Skeletal muscle tissue (tissue), 4 donors: ENCODE data around the gene COA5. TPM values are rescaled to one million over a fixed set of nuclear protein-coding genes. Genes with fewer than 3 reads are reported as not detected.

Experiments used
- H3K27ac ChIP-seq: one replicate; pipeline ENCODE4 v1.7.0; 2013; ENCODE audit warnings: mild to moderate bottlenecking, low read depth, low read length, inconsistent platforms
- H3K27me3 ChIP-seq, 3 donors: one replicate each; pipeline ENCODE4 v1.7.0; 2013; ENCODE audit warnings: low read length in 3 of 3; ENCODE audit not compliant: control insufficient read depth in 3 of 3, insufficient read depth in 3 of 3
- H3K36me3 ChIP-seq, 3 donors: one replicate each; pipeline ENCODE4 v1.7.0; 2013; ENCODE audit warnings: low read length in 3 of 3; ENCODE audit not compliant: control insufficient read depth in 3 of 3, insufficient read depth in 3 of 3
- H3K4me1 ChIP-seq, 3 donors: one replicate each; pipeline ENCODE4 v1.7.0; 2013; ENCODE audit warnings: low read length in 3 of 3, mild to moderate bottlenecking in 3 of 3; ENCODE audit not compliant: control insufficient read depth in 3 of 3, insufficient read depth in 3 of 3
- H3K4me3 ChIP-seq, 3 donors: one replicate each; pipeline ENCODE4 v1.7.0; 2013; ENCODE audit warnings: low read length in 3 of 3
- H3K9ac ChIP-seq, 3 donors: one replicate each; pipeline ENCODE4 v1.7.0; 2013; ENCODE audit warnings: low read length in 3 of 3, mild to moderate bottlenecking in 3 of 3, moderate library complexity in 2 of 3, low read depth in 1 of 3
- H3K9me3 ChIP-seq, 3 donors: one replicate each; pipeline ENCODE4 v1.7.0; 2013; ENCODE audit warnings: low read length in 3 of 3; ENCODE audit not compliant: control insufficient read depth in 3 of 3
- total RNA-seq: library from RNA; depleted of rRNA; stranded (reverse); fragments of >200 nt; gene quantifications from one replicate; pipeline ENCODE4 v1.2.3, GENCODE V29; 2014
- donor health status: Osteomylitis.

COA5 gene
- total RNA-seq, 1 donor from 2014 or later, result 26.6 TPM

DNA sequence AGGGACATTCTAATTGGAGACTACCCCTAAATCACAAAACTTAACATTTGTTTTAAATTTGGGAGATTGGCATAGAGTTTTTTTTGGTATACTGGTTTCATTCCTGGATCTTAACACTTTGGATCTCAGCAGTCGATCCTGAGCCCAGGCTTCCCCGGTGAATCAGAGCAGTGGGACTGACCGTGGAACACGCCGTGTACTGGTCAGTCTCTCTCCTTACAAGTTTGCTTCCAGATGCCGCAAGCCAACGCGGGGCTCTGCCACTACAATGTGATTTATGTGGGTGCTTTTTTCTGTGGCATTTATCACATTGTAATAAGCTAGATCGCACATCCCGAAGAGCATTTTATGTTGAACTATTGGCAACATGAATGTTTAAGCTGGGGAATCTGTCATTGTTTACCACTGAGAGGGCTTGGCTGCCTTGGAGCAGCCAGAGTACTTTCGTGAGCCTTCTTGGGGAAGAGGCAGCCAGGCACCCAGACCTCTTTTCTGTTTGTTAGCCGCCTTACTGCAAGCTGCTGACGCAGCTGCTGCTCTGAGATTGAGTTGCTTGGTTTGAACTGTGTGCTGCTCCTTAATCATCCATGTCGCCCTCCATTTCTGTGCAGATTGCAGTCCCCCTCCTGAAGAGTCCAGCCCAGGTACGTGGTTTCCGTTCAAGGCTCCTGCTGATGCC is 49.3 kb downstream of the COA5 start:
- Histone ChIP-seq H3K4me1 (peaks cover 7 to 44% (median 31%) of the 10 kb centered on the region in 3 donors), H3K27me3 (no peaks in the 10 kb centered on the region), H3K4me3 (no peak overlapping the region), H3K36me3 (peaks cover 32 to 40% (median 38%) of the 10 kb centered on the region in 3 donors), H3K27ac (no peak overlapping the region), H3K9me3 (no peaks in the 10 kb centered on the region), H3K9ac (no peak overlapping the region)

DNA sequence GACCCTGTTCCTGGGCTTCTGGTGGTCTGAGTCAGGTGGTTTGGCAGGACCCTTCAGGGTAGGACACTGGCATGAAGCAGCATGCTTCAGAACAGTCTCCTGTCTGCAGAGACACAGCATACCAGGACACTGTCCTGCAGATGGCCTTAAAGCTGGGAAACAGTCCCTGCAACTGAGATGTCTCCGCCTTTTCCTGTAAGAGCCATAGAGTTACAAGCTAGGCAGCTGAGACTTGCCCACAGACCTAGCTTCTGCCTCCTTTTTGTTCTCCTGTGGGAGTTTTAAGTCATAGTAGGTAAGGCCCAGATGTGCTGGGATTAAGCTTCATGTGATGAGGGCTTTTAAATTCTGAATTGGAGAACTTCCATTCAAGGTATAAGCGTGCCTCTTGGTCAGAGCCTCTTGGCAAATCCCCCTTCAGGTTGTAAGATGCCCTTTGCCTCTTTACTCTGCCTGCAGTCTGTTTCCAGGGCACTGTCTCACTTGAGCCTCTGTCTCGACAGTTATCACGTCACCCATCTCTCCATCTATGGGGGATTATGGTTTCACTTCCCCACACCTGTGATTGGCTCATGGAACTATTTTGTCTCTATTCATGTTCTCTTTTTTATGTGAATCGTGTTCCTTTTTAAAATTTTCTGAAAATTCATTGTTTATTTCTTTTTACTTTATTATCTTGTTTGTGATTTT is 51.8 kb downstream of the COA5 start:
- H3K4me3 ChIP-seq, result no peak overlapping the region

DNA sequence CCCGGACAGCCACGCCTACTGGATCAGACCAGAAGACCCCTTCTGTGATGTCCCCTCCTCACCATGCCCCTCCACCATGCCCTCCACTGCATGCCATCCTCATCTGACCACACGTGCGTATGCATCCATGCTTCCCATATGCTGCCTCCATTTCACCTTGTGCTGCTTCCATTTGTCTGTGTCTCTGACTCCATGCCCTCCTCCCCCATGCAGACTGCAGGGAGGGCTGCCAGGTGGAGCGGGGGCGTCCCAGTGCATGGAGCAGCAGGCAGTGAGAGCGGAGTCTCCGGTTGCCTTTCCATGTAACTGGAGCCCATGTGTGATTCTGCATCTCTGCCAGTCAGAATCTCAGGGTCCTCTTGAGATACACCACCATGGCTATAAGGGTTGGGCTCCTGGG is 52.6 kb downstream of the COA5 start:
- Histone ChIP-seq H3K4me3 (no peak overlapping the region), H3K36me3 (peaks cover 41 to 56% (median 45%) of the 10 kb centered on the region in 3 donors), H3K27ac (no peak overlapping the region)

More for the DNA sequence above, 51.8 kb downstream of the COA5 start:
- Histone ChIP-seq H3K27me3 (no peaks in the 10 kb centered on the region), H3K36me3 (peaks cover 37 to 56% (median 45%) of the 10 kb centered on the region in 3 donors), H3K9ac (no peak overlapping the region), H3K27ac (no peak overlapping the region), H3K9me3 (no peaks in the 10 kb centered on the region), H3K4me1 (peaks cover 0 to 23% (median 18%) of the 10 kb centered on the region in 3 donors)

DNA sequence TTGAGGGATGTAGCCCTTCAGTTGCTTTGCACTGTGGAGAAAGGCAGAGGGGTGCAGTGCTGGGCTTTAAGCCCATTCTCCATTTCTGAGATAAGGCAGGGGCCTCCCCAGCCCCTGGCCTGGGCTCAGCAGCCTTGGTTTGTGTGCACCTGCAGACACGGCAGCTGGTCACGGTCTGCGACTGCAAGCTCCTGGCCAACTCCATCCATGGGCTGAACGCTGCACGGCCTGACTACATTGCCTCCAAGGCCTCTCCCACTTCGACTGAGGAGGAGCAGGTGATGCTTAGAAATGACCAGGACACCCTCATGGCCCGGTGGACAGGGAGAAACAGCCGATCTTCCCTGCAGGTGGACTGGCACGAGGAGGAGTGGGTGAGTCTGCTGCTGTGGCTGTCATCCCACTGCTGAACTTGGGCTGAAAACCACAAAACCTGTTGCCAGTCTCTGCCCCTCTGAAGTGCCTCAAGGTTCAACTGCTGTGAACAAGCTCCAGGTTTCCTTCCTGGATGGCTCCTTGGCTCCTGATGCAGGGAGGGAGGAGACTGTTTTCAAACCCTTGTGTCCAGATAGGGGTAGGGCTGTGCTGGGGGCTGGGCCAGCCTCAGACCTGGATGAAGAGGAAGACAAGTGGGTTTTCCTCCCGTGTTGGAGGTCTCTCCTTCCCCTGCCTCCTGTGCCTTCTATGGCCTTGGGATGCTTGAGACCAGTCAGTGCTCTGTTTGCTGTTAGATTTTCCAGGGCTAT is 54.0 kb downstream of the COA5 start:
- Histone ChIP-seq H3K4me3 (no peak overlapping the region), H3K36me3 (peaks cover 45 to 51% (median 46%) of the 10 kb centered on the region in 3 donors), H3K27me3 (no peaks in the 10 kb centered on the region), H3K9ac (no peak overlapping the region), H3K9me3 (no peaks in the 10 kb centered on the region), H3K4me1 (peaks cover 0 to 9% (median 0%) of the 10 kb centered on the region in 3 donors), H3K27ac (no peak overlapping the region)

More for the DNA sequence above, 52.6 kb downstream of the COA5 start:
- H3K4me1 ChIP-seq, result peaks cover 0 to 18% (median 12%) of the 10 kb centered on the region in 3 donors
- no peaks in the 10 kb centered on the region for H3K9me3 ChIP-seq
- no peaks in the 10 kb centered on the region for H3K27me3 ChIP-seq
- H3K9ac ChIP-seq, result no peak overlapping the region

DNA sequence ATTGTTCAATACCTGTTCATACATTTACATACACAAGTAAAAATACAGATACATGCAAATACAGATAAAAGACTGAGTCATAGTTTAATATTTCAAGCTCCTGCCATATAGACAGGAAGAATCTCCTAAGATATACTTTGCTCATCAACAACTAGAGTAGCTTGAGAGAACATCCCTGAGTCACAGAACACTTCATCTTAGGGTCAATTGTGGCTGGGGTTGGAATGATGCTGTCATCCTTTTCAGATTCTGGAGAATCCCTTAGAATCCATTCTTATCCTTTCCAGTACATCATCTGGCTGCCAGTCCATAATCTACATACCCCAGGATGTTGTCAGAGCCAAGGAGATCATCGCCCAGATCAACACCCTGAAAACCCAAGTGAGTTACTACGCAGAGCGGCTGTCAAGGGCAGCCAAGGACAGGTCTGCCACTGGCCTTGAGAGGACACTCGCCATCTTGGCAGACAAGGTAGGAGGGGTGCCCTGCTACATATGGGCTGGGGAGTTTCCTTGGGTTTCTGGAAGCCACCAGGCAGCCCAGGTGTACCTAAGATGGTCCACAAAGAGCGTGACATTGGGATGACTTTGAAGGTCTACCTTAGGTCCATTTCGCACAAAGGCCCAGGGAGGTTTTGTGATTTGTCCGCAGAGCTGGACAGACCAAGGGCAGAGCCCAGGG is 55.7 kb downstream of the COA5 start:
- H3K36me3 ChIP-seq, result peaks cover 46 to 52% (median 47%) of the 10 kb centered on the region in 3 donors
- no peaks in the 10 kb centered on the region for H3K9me3 ChIP-seq
- no peak overlapping the region for H3K27ac ChIP-seq
- H3K4me3 ChIP-seq, result no peak overlapping the region
- H3K4me1 ChIP-seq, result peaks cover 0 to 9% (median 0%) of the 10 kb centered on the region in 3 donors
- no peaks in the 10 kb centered on the region for H3K27me3 ChIP-seq
- no peak overlapping the region for H3K9ac ChIP-seq

DNA sequence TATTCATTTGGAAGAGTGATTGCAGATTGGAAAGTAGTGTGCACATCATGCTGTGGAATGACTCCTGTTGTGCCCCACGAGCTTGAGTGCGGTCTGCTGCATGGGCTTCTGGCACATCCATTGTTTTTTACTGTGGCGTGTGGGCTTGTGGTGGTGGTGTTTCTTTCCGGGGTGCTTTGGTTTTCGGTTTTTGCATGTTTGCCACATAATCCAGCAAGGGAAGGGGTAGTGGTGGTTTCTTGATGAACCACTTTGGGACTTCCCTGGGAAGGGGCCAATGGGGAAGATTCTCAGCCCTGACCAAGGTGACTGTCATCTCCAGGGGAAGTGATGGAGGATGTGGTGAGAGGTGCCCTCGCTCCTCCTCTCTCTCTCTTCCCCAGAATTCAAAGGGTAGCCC is 57.0 kb downstream of the COA5 start:
- no peak overlapping the region for H3K9ac ChIP-seq
- H3K9me3 ChIP-seq, result no peaks in the 10 kb centered on the region
- no peak overlapping the region for H3K27ac ChIP-seq
- no peak overlapping the region for H3K4me3 ChIP-seq
- H3K27me3 ChIP-seq, result no peaks in the 10 kb centered on the region
- peaks cover 0 to 9% (median 0%) of the 10 kb centered on the region in 3 donors for H3K4me1 ChIP-seq
- H3K36me3 ChIP-seq, result peaks cover 53 to 59% (median 56%) of the 10 kb centered on the region in 3 donors

DNA sequence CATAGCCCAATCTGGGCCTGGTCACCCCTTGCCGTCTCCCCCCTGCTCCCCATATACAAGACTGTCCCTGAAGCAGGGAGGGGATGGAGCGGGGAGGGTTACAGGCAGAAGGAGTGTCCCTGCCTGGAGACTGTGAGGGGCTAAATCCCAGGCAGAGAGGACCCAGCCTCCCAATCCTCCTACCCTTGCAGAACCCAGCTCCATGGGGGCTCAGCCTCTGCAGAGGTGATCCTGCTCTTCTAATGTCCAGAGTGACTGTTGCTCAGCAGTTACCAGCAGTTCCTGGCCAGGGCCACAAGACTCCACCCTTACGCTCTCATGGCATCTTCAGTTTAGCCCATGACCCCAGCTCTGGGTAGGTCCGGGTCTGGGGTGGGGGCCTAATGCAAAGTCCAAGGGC is 58.1 kb downstream of the COA5 start:
- H3K4me1 ChIP-seq, result peaks cover 0 to 6% (median 0%) of the 10 kb centered on the region in 3 donors
- no peak overlapping the region for H3K9ac ChIP-seq
- H3K27ac ChIP-seq, result no peak overlapping the region
- H3K36me3 ChIP-seq, result peaks cover 50 to 58% (median 57%) of the 10 kb centered on the region in 3 donors
- H3K9me3 ChIP-seq, result no peaks in the 10 kb centered on the region
- no peak overlapping the region for H3K4me3 ChIP-seq
- no peaks in the 10 kb centered on the region for H3K27me3 ChIP-seq

Other genes with a start within 250 kb of the COA5 start
- 12.5 TPM for gene INPP4A, start 163.7 kb downstream of the COA5 start, total RNA-seq
- gene UNC50, start 77 bp upstream of the COA5 start, total RNA-seq, result 49.1 TPM
- gene MGAT4A, start 122.6 kb upstream of the COA5 start, total RNA-seq, result 6.3 TPM